HepG2 (cell line): ENCODE measurements around the gene WDR82.

Experiments used
- CTCF ChIP-seq: sonication (generic); formaldehyde crosslinking; IDR thresholded peaks from 2 replicates; pipeline ENCODE4 v1.5.0; 2020; ENCODE audit warnings: mild to moderate bottlenecking, missing genetic modification reagents, moderate library complexity
- EP300 ChIP-seq, 3 experiments: sonication (generic) in 1 of 3; formaldehyde crosslinking in 1 of 3; IDR thresholded peaks; 2 replicates each; pipeline versions ENCODE4 v1.5.1 to v1.6.1; 2011 to 2020; ENCODE audit warnings: low read depth in 2 of 3, low read length in 2 of 3, borderline replicate concordance in 1 of 3, improper control_type of control experiment in 1 of 3, mild to moderate bottlenecking in 1 of 3, missing genetic modification reagents in 1 of 3, moderate library complexity in 1 of 3
- HMG20B ChIP-seq: conservative IDR thresholded peaks from 2 replicates; pipeline ENCODE4 v1.6.1; 2016; ENCODE audit warnings: missing genetic modification reagents, missing compliant biosample characterization
- RAD21 ChIP-seq: fragments of 450-650 bp; formaldehyde crosslinking; IDR thresholded peaks from 2 replicates; pipeline ENCODE4 v1.5.0; 2020; ENCODE audit warnings: mild to moderate bottlenecking
- RFX5 ChIP-seq: IDR thresholded peaks from 2 replicates; pipeline ENCODE4 v1.6.1; 2011; ENCODE audit warnings: low read depth, low read length, improper control_type of control experiment
- STAT5B ChIP-seq: sonication (generic); formaldehyde crosslinking; IDR thresholded peaks from 2 replicates; pipeline ENCODE4 v1.4.0; 2020; ENCODE audit warnings: missing genetic modification reagents
- YY1 ChIP-seq: IDR thresholded peaks from 2 replicates; pipeline ENCODE4 v1.6.1; 2011; ENCODE audit warnings: low read length, low read depth, moderate library complexity, mild to moderate bottlenecking; ENCODE audit not compliant: insufficient read depth, insufficient replicate concordance
- ZNF101 ChIP-seq: sonication (generic); formaldehyde crosslinking; IDR thresholded peaks from 2 replicates; pipeline ENCODE4 v1.4.0; 2020; ENCODE audit warnings: mild to moderate bottlenecking, low read depth, missing genetic modification reagents, borderline replicate concordance
- ZNF383 ChIP-seq: sonication (generic); formaldehyde crosslinking; IDR thresholded peaks from 2 replicates; pipeline ENCODE4 v1.4.0; 2020; ENCODE audit warnings: missing genetic modification reagents, mild to moderate bottlenecking, borderline replicate concordance
- ZNF691 ChIP-seq: sonication (generic); formaldehyde crosslinking; IDR thresholded peaks from 2 replicates; pipeline ENCODE4 v1.4.0; 2020; ENCODE audit warnings: missing genetic modification reagents, low read depth, mild to moderate bottlenecking, borderline replicate concordance

- no peak for TF ChIP-seq CTCF (CRISPR knock-in tag)
- no peak for TF ChIP-seq HMG20B
- TF ChIP-seq ZNF691 = no peak
- TF ChIP-seq ZNF383 (CRISPR knock-in tag) = no peak
- no peak for TF ChIP-seq YY1
- no peak for TF ChIP-seq RAD21 (CRISPR knock-in tag)
- TF ChIP-seq ZNF101 (CRISPR knock-in tag) = no peak
- TF ChIP-seq EP300 (IDR thresholded peaks at IDR 0.05; ENCODE audit: low read depth in 2 of 2, low read length in 2 of 2) = no peak
- TF ChIP-seq EP300 (CRISPR knock-in tag; IDR thresholded peaks at IDR 0.05; ENCODE audit: borderline replicate concordance) = no peak
- no peak for TF ChIP-seq STAT5B
- no peak for TF ChIP-seq RFX5
Measured at GRCh38 chr3:52327486-52328290, 49.2 kb upstream of the WDR82 start.
